GM20431 (cell line): Measurements from ENCODE around the gene INKA1.
"Not testable (repeated sequence)": the region's sequence is repeated elsewhere in the genome, so short reads cannot be mapped to it uniquely, and the experiment has no call there.

Experiments
- in situ Hi-C: fragments of 300-500 bp; cut with MseI, MboI; formaldehyde crosslinking; loops from one replicate; pipeline ENCODE4 v1.15.0; 2020; ENCODE audit warnings: low sequenced_read_pairs; ENCODE audit not compliant: unreplicated experiment

INKA1 gene

DNA sequence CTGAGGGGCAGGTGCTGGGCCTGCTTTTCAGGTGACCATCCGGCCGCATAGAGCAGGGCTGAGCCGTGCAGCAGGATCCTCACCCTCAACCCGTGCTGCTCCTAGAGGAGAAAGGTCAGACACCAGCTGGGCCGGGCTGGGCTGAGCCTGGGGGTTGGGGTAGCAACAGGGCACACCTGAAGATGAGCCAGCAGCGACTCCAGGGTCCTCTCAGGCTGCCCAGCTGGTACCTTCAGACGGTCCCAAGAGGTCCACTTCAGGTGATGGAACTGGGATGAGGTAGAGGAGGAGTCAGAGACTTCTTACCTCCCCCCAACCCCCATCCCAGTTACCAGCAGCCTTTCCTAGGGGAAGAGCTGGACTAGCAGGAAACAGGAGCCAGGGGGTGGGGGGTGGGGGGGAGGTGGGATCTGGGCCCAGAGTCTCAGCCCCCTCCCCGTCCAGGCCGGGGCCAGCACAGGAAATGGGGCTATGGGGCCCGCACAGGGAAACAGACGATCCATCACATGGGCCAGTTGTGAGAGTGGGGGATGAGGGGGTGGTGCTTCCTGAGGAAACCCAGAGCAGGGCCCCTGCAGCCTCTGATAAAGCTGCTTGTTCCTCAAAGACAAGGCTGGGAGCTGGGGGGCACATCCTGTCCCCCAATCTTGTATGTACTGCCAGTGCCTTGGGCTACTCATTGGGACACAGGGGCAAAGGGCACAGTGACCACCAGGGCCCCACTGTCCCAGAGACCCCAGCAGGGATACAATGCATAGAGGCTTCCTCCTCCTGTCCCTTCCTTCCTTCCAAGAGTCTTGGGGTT lies 3.0 kb downstream of the INKA1 start:
- in situ Hi-C loops, result no loop called here

DNA sequence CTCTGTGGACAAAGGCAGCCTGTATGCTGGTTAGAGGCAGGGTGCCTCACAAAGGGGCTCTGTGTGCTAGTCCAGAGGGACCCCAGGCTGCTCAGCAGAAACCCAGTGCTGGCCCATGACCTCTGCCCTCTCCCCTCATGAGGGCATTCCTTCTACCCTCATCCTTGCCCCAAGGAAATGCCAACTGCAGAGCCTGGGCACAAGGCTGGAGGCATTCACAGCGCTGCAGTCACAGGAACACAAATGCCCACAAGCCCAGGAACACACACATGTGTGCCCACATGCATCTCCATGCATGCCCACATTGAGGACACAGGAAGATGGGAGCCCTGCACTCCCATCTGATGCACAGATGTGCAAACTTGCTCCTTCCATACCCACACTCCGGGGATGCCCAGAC lies 3.8 kb downstream of the INKA1 start:
- in situ Hi-C loops, result no loop called here

DNA sequence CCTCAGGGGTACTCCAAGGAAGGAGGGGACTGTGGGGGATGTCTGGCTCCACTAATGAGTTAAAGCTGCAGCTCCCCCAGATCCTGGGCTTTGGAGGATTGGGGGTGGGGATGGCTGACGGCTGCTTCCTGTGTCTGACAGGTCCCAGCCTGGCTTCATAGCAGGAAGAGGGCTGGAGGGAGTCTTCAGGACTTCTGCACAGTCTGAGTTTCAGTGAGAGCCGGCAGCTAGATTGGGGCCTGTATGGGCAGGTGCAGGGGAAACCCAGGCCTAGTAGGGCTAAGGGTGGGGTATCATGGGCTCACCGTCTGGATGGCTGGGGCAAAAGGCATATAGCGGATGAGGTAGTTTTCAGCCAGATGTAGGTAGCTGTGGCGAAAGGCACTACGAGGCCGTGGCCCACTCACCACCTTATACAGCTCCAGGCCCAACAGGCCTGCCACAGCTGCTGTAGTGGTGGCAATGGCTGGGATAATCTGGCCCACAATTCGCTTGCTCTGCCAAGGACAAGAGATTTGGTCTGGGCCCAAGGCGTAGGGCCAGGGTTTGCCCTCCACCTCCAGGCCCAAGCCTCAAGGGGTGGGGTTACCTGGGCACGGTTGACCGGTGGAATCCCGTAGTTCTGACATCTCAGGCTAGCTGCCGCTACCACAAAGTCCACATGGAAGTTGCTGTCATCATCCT lies 4.5 kb downstream of the INKA1 start:
- in situ Hi-C loops, result no loop called here

DNA sequence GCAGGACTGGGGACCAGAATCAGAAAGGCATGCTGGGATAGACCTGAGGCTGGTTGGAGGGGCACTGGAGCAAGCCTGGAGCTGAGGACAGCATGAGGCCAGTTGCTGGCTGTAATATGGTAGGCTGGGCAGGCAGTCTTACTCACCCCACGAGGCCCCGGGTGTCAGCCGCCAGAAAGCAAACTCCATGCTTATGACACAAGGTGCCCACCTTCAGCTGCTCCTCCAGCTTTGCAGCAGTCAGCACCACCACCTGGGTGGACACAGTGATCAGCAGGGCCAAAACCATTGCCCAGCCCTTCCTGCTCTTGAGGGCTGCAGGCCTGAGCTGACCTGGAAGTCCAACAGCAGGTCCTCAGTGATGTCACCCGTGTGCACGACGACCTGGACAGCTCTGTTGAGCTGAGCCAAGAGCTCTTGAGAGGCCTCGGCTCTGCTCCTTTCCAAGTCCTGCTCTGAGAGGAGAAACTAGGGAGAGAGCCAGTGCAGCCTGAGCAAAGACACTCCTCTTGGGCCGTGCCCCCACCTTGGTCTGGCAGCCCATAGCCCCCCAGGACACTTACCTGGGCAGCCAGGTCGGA lies 9.9 kb downstream of the INKA1 start:
- in situ Hi-C loops, result no loop called here

DNA sequence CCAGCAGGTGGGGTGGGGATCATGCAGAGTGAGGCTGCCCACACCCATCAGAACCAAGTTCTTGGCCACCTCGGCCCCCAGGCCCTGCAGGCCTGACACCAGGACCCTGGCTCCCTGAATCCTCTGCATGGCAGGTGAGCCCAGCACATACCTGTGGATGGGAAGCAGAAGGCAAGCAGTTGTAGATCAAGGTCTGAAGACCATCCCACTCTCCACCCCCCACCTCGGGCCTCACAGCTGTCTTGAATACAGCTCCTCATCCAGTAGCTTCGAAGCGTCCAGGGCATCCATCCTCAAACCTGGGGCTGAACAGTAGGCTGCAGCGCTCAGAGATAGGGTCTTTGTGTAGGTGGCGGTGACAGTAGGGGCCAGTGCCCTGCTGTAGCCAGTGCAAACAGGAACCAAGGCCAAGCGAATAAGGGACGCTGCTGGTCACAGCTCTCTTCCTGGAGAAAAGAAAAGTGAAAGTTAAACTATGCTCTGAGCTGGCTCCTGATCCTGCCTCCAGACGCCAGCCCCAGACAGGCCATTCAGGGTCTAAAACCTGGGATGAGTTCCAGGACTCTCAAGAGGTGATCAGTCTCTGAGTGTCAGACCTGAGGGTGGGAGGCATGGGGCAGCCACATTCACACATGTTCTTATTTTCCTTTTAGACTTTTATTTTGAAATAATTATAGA lies 10.6 kb downstream of the INKA1 start, which contains the start of gene UBA7:
Gene UBA7 (minus strand): TSS at position 457 of the 678 bp plus-strand sequence. CDS start 166 bp downstream, at position 291.
- in situ Hi-C loops, result no loop called here

DNA sequence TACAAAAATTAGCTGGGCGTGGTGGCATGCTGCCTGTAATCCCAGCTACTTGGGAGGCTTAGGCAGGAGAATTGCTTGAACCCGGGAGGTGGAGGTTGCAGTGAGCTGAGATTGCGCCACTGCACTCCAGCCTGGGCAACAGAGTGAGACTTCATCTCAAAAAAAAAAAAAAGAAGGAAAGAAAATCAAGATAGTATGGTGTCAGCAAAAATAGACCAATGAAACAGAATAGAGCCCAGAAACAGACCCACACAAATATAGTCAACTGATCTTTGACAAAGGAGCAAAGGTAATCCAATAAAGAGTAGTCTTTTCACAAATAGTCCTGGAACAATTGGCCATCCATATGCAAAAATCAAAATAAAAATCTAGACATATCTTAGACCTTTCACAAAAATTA lies 20.1 kb downstream of the INKA1 start:
- in situ Hi-C loops, result not testable (repeated sequence)

DNA sequence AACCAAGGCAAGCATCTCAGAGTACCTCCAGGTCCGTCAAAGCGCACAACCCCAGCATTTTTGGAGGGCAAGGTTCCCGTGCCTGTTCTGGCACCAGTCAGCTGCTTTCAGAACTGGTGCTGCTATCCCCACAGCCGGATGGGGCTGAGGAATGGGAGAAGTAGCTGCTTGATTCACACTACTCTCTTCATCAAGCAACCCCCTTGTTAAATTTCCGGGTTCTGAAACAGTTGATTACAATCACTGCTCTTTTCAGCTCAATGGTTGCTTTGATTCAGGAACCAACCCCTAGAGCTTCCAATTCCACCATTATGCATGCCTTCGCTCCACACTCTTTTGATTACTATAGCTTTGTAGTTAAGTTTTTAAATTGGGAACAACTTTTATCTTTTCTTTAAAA lies 23.0 kb downstream of the INKA1 start:
- in situ Hi-C loops, result no loop called here

DNA sequence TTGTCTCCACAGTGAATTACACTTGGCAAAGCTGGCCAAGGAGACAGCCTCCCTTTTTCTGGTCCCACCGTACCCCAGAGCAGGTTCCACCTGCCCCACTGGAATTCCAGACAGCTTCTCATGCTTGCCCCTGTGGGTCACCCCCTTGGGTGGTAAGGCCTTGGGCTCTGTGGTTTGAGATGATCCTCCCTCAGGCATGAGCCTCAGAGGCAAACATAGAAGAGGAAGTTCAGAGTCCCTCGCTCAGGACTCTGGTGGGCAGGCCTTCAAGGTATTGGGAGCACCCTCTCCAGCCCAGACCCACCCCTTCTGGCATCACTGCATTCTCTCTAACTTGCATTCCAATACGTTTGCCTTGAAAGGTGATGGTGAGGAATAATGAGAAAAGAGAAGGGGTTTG lies 28.3 kb downstream of the INKA1 start:
- in situ Hi-C loops, result no loop called here

DNA sequence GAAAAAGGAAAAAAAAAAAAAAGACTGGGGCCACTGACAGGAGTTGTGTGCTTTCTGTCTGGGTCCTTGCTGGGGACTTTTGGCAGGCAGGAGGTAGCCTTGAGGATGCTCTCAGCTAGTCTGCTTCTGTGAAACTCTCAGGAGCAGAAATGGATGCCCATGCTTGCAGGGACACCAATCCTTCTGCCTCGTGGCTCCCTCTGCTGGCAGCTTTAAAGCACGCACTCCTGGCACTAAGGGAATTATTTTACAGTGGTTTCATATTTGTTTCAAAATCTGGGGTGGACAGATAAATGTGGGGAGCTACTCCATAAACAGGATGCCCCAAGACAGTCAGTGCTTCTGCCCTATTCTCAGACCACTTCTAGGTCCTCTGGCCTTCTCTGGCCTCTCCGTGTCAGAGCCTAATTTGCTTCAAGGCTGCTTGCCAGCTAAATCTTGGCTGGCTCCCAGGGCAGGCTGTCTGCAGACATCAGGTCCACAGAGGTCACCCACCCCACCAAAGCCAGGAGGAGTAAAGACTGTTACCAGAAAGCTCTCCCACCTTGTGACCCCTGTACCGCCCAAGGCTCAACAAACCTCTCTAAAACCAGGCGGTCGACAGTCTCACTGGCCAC lies 36.2 kb downstream of the INKA1 start:
- in situ Hi-C loops, result no loop called here

DNA sequence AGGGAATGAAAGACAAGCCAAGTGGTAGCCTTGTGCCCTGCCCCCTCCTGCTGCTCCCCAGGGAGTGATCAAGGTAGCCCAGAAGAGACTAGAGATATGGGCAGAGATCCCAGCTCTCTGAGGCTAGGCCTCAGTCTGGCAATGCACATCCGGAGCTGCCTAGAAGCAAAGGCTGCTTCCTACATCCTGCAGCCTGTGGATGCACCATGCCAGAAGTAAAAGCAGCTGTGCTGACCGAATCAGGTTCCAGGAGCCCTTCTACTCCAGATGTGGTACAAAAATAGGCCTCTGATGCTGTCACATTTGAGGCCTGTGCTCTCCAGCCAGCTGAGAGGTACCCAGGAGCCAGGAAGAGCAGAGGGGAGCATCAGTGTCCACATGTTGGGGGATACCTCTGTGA lies 37.3 kb downstream of the INKA1 start:
- in situ Hi-C loops, result no loop called here

DNA sequence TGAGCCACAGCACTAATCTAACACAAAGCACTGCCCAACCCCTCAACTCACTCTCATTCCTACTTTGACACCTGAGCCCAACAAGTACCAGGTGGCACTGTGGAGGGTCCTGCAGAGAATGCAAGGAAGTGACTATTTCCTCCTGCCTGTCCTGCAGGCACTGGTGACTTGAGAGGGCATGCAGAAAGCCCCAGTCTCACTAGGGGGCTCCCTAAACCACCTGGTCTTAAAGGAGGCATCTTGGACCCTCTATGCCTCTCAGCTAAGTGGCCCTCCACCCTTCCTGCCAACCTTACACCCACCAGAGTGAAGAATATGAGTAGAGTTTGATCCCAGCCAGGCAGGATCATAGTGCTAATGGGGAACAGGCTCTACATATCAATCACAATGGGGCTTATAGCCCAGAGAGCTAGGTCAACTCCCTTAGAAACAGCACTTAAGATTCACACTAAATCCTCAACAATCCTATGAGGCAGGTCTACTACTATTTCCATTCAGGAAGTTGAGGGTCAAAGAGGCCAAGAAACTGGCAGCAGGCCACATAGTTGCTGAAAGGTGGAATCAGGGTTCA lies 38.1 kb downstream of the INKA1 start:
- in situ Hi-C loops, result no loop called here

DNA sequence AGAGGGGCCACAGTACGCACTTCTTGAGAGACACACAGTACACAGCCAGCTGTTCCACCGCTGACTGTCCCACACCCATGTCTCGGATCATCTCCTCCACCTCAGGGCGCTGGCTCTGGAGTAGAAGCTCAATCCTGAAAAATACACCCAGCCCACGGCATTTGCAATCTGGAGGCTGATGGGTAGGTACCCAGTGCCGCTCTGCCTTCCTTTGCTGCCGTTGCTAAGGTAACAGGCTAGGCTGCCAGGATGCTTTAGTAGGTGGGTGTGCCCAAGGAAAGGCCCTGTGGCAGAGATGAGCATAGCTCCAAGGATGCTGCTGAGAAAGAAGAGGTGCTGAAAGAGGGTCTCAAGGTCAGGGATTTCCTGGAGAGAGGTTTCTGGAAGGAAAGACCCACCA lies 38.7 kb downstream of the INKA1 start:
- in situ Hi-C loops, result no loop called here

DNA sequence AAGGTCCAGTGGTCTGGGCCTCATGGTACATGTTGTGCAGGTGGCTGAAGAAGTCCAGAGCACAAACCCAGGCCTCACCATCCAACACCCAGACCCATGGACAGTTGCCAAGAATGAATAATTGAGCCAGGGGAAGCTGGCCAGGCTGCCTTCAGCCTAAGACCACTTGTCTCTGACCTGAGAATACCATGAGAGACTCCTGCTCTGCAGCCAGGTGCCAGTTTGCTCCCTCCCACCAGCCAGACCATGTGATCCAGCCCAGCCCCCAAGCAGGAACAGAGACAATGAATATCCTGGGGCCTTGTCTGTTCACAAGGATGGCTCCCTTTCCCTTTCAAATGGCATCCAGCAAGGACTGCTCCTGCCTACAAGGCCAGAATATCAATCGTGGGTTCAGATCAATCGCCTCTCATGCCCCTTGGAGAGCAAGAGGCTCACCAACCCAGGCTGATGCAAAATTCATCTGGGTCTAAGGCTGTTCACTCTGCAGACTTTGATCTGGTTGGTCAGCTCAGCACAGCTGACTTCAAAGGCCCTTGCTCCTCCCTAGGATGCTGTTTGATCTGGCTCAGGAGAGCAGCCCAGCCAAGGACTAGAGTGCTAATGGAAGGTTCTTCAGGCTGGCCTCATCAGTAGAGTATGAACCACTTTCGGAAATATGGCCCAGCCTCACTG lies 39.9 kb downstream of the INKA1 start:
- in situ Hi-C loops, result no loop called here

DNA sequence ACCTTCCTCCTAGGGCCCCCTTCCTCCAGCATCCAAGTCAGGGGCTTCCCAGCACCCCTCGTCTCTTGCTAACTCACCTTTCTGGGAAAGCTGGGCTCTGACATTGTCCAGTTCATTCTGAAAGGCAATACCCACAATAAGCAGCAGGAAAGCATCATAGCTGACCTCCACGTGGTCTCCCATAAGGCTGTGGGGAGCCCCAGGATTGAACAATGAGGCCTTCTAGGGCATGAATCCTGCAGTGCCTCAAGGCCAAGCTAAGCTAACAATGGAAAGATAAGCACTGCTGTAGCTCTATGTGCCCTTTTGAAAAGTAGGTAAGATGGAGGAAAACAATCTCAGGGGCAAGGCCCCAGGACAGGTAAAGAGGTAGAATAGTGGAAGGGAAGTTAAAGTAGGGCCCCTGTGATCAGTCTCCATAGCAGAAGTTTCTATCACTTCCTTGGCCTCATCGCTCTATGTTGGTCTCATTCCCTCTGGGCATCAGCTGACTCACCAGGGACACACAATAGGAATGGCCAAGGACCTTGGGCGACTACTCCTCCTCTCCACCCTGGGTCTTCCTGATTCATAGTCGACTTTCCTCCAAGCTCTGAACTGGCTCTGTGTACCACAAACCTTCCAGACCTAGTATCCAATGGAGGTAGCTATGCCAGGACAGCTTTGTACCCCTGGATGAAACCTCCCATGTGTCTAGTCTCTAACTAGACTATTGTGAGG lies 41.6 kb downstream of the INKA1 start:
- in situ Hi-C loops, result no loop called here

DNA sequence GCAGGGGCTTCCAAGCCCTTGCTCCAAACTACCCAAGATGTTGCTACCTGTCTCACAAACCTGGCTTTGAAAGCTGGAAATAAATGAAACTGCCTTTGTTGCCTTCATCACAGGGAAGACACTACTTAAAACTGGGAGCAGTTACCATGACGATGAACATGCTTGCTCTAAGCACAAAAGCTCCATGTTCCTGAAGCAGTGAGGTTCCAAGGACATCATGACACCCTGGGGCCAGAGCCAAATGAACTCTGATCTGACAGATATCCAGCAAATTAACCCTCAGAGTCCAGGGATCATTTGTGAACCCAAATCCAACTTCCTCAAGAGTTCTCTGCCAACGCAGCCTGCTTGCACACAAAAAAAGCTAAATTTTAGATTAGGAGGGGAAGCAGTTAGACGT lies 42.6 kb downstream of the INKA1 start:
- in situ Hi-C loops, result no loop called here
